ENCODE data around the gene UBR7. TPM values are rescaled to one million over a fixed set of nuclear protein-coding genes. Genes with fewer than 3 reads are reported as not detected.

UBR7 gene
- polyA plus RNA-seq, 4 donors, result 12.7 to 19.0 (median 13.8) TPM

GRCh38 chr14:93249128-93249831, 42.2 kb downstream of the UBR7 start:
- peaks cover 9 to 47% (median 23%) of the 10 kb centered on the region in 3 donors for H3K36me3 ChIP-seq (ENCODE audit: control insufficient read depth in 3 of 3, insufficient read depth in 2 of 3, low read depth in 1 of 3, low read length in 3 of 3)
- H3K27ac ChIP-seq (ENCODE audit: low read depth in 1 of 3, low read length in 2 of 3), result no peak overlapping the region
- H3K9me3 ChIP-seq (ENCODE audit: control insufficient read depth in 2 of 2, insufficient read depth in 1 of 2, low read depth in 1 of 2, low read length in 1 of 2), result no peaks in the 10 kb centered on the region
- no peaks in the 10 kb centered on the region for H3K4me1 ChIP-seq (ENCODE audit: control insufficient read depth in 3 of 3, insufficient read depth in 2 of 3, low read depth in 1 of 3, low read length in 2 of 3)
- H3K27me3 ChIP-seq (ENCODE audit: control insufficient read depth in 3 of 3, insufficient read depth in 3 of 3, low read length in 3 of 3), result no peaks in the 10 kb centered on the region
- WGBS, 3 donors, result 93 to 100% (median 93%) methylated on average over 7 of the region's 7 CpGs
- no peak overlapping the region for H3K4me3 ChIP-seq (ENCODE audit: low read depth in 1 of 3, low read length in 3 of 3)
- DNase-seq, result no peak
- FAIRE-seq, result no peak

- peaks cover 3 to 17% (median 7%) of the 10 kb centered on the region in 3 donors for H3K36me3 ChIP-seq (ENCODE audit: control insufficient read depth in 3 of 3, insufficient read depth in 2 of 3, low read depth in 1 of 3, low read length in 3 of 3)
- DNase-seq, result no peak
- FAIRE-seq, result no peak
- no peaks in the 10 kb centered on the region for H3K4me1 ChIP-seq (ENCODE audit: control insufficient read depth in 3 of 3, insufficient read depth in 2 of 3, low read depth in 1 of 3, low read length in 2 of 3)
- 79 to 88% (median 84%) methylated on average over 2 of the region's 2 CpGs for WGBS, 3 donors
- H3K4me3 ChIP-seq (ENCODE audit: low read depth in 1 of 3, low read length in 3 of 3), result no peak overlapping the region
- H3K27ac ChIP-seq (ENCODE audit: low read depth in 1 of 3, low read length in 2 of 3), result no peak overlapping the region
- H3K9me3 ChIP-seq (ENCODE audit: control insufficient read depth in 2 of 2, insufficient read depth in 1 of 2, low read depth in 1 of 2, low read length in 1 of 2), result no peaks in the 10 kb centered on the region
- H3K27me3 ChIP-seq (ENCODE audit: control insufficient read depth in 3 of 3, insufficient read depth in 3 of 3, low read length in 3 of 3), result no peaks in the 10 kb centered on the region
Measured at GRCh38 chr14:93262446-93262845, 55.4 kb downstream of the UBR7 start.

GRCh38 chr14:93263416-93263815, 56.4 kb downstream of the UBR7 start:
- DNase-seq (no peak), FAIRE-seq (no peak)
- WGBS, 3 donors, result 95 to 100% (median 100%) methylated on average over 1 of the region's 1 CpG
- Histone ChIP-seq H3K27me3 (ENCODE audit: control insufficient read depth in 3 of 3, insufficient read depth in 3 of 3, low read length in 3 of 3) (no peaks in the 10 kb centered on the region), H3K4me3 (ENCODE audit: low read depth in 1 of 3, low read length in 3 of 3) (no peak overlapping the region), H3K27ac (ENCODE audit: low read depth in 1 of 3, low read length in 2 of 3) (no peak overlapping the region), H3K36me3 (ENCODE audit: control insufficient read depth in 3 of 3, insufficient read depth in 2 of 3, low read depth in 1 of 3, low read length in 3 of 3) (peaks cover 3 to 17% (median 7%) of the 10 kb centered on the region in 3 donors), H3K9me3 (ENCODE audit: control insufficient read depth in 2 of 2, insufficient read depth in 1 of 2, low read depth in 1 of 2, low read length in 1 of 2) (no peaks in the 10 kb centered on the region), H3K4me1 (ENCODE audit: control insufficient read depth in 3 of 3, insufficient read depth in 2 of 3, low read depth in 1 of 3, low read length in 2 of 3) (no peaks in the 10 kb centered on the region)

- H3K9me3 ChIP-seq (ENCODE audit: control insufficient read depth in 2 of 2, insufficient read depth in 1 of 2, low read depth in 1 of 2, low read length in 1 of 2), result no peaks in the 10 kb centered on the region
- no peaks in the 10 kb centered on the region for H3K27me3 ChIP-seq (ENCODE audit: control insufficient read depth in 3 of 3, insufficient read depth in 3 of 3, low read length in 3 of 3)
- H3K4me3 ChIP-seq (ENCODE audit: low read depth in 1 of 3, low read length in 3 of 3), result no peak overlapping the region
- no peak for DNase-seq
- H3K4me1 ChIP-seq (ENCODE audit: control insufficient read depth in 3 of 3, insufficient read depth in 2 of 3, low read depth in 1 of 3, low read length in 2 of 3), result no peaks in the 10 kb centered on the region
- FAIRE-seq, result no peak
- peaks cover 3 to 12% (median 5%) of the 10 kb centered on the region in 3 donors for H3K36me3 ChIP-seq (ENCODE audit: control insufficient read depth in 3 of 3, insufficient read depth in 2 of 3, low read depth in 1 of 3, low read length in 3 of 3)
- WGBS, 3 donors, result 87 to 92% (median 89%) methylated on average over 6 of the region's 6 CpGs
- no peak overlapping the region for H3K27ac ChIP-seq (ENCODE audit: low read depth in 1 of 3, low read length in 2 of 3)
Measured at GRCh38 chr14:93266127-93266526, 59.1 kb downstream of the UBR7 start.

- Histone ChIP-seq H3K4me3 (ENCODE audit: low read depth in 1 of 3, low read length in 3 of 3) (no peak overlapping the region), H3K9me3 (ENCODE audit: control insufficient read depth in 2 of 2, insufficient read depth in 1 of 2, low read depth in 1 of 2, low read length in 1 of 2) (no peaks in the 10 kb centered on the region), H3K4me1 (ENCODE audit: control insufficient read depth in 3 of 3, insufficient read depth in 2 of 3, low read depth in 1 of 3, low read length in 2 of 3) (no peaks in the 10 kb centered on the region), H3K36me3 (ENCODE audit: control insufficient read depth in 3 of 3, insufficient read depth in 2 of 3, low read depth in 1 of 3, low read length in 3 of 3) (peaks cover 3 to 10% (median 3%) of the 10 kb centered on the region in 3 donors), H3K27ac (ENCODE audit: low read depth in 1 of 3, low read length in 2 of 3) (no peak overlapping the region), H3K27me3 (ENCODE audit: control insufficient read depth in 3 of 3, insufficient read depth in 3 of 3, low read length in 3 of 3) (no peaks in the 10 kb centered on the region)
- DNase-seq, result no peak
- 81 to 90% (median 83%) methylated on average over 3 of the region's 3 CpGs for WGBS, 3 donors
- FAIRE-seq, result no peak
Measured at GRCh38 chr14:93267149-93267711, 60.2 kb downstream of the UBR7 start.

GRCh38 chr14:93268406-93268805, 61.4 kb downstream of the UBR7 start:
- H3K27ac ChIP-seq (ENCODE audit: low read depth in 1 of 3, low read length in 2 of 3), result no peak overlapping the region
- H3K9me3 ChIP-seq (ENCODE audit: control insufficient read depth in 2 of 2, insufficient read depth in 1 of 2, low read depth in 1 of 2, low read length in 1 of 2), result no peaks in the 10 kb centered on the region
- H3K27me3 ChIP-seq (ENCODE audit: control insufficient read depth in 3 of 3, insufficient read depth in 3 of 3, low read length in 3 of 3), result no peaks in the 10 kb centered on the region
- no peak for DNase-seq
- no peaks in the 10 kb centered on the region for H3K4me1 ChIP-seq (ENCODE audit: control insufficient read depth in 3 of 3, insufficient read depth in 2 of 3, low read depth in 1 of 3, low read length in 2 of 3)
- H3K36me3 ChIP-seq (ENCODE audit: control insufficient read depth in 3 of 3, insufficient read depth in 2 of 3, low read depth in 1 of 3, low read length in 3 of 3), result peaks cover 1 to 7% (median 3%) of the 10 kb centered on the region in 3 donors
- H3K4me3 ChIP-seq (ENCODE audit: low read depth in 1 of 3, low read length in 3 of 3), result no peak overlapping the region
- no peak for FAIRE-seq
- WGBS, 3 donors, result 93 to 100% (median 100%) methylated on average over 1 of the region's 1 CpG

- Histone ChIP-seq H3K27ac (ENCODE audit: low read depth in 1 of 3, low read length in 2 of 3) (no peak overlapping the region), H3K9me3 (ENCODE audit: control insufficient read depth in 2 of 2, insufficient read depth in 1 of 2, low read depth in 1 of 2, low read length in 1 of 2) (no peaks in the 10 kb centered on the region), H3K4me1 (ENCODE audit: control insufficient read depth in 3 of 3, insufficient read depth in 2 of 3, low read depth in 1 of 3, low read length in 2 of 3) (no peaks in the 10 kb centered on the region), H3K36me3 (ENCODE audit: control insufficient read depth in 3 of 3, insufficient read depth in 2 of 3, low read depth in 1 of 3, low read length in 3 of 3) (peaks cover 0 to 8% (median 0%) of the 10 kb centered on the region in 3 donors), H3K27me3 (ENCODE audit: control insufficient read depth in 3 of 3, insufficient read depth in 3 of 3, low read length in 3 of 3) (no peaks in the 10 kb centered on the region), H3K4me3 (ENCODE audit: low read depth in 1 of 3, low read length in 3 of 3) (no peak overlapping the region)
- DNase-seq (no peak), FAIRE-seq (no peak)
- 84 to 87% (median 86%) methylated on average over 10 of the region's 10 CpGs for WGBS, 3 donors
Measured at GRCh38 chr14:93269341-93270068, 62.4 kb downstream of the UBR7 start.

- Histone ChIP-seq H3K36me3 (ENCODE audit: control insufficient read depth in 3 of 3, insufficient read depth in 2 of 3, low read depth in 1 of 3, low read length in 3 of 3) (peaks cover 0 to 9% (median 0%) of the 10 kb centered on the region in 3 donors), H3K4me1 (ENCODE audit: control insufficient read depth in 3 of 3, insufficient read depth in 2 of 3, low read depth in 1 of 3, low read length in 2 of 3) (no peaks in the 10 kb centered on the region), H3K4me3 (ENCODE audit: low read depth in 1 of 3, low read length in 3 of 3) (no peak overlapping the region), H3K27me3 (ENCODE audit: control insufficient read depth in 3 of 3, insufficient read depth in 3 of 3, low read length in 3 of 3) (no peaks in the 10 kb centered on the region), H3K9me3 (ENCODE audit: control insufficient read depth in 2 of 2, insufficient read depth in 1 of 2, low read depth in 1 of 2, low read length in 1 of 2) (no peaks in the 10 kb centered on the region), H3K27ac (ENCODE audit: low read depth in 1 of 3, low read length in 2 of 3) (no peak overlapping the region)
- WGBS, 3 donors, result 59 to 66% (median 63%) methylated on average over 6 of the region's 6 CpGs
- no peak for FAIRE-seq
- DNase-seq, result no peak
Measured at GRCh38 chr14:93271111-93271510, 64.1 kb downstream of the UBR7 start.
